ENCODE data around the gene PSMD1. TPM values are rescaled to one million over a fixed set of nuclear protein-coding genes. Genes with fewer than 3 reads are reported as not detected.

PSMD1 gene
- total RNA-seq, 1 experiment from 2014 or later, result 133 TPM

DNA sequence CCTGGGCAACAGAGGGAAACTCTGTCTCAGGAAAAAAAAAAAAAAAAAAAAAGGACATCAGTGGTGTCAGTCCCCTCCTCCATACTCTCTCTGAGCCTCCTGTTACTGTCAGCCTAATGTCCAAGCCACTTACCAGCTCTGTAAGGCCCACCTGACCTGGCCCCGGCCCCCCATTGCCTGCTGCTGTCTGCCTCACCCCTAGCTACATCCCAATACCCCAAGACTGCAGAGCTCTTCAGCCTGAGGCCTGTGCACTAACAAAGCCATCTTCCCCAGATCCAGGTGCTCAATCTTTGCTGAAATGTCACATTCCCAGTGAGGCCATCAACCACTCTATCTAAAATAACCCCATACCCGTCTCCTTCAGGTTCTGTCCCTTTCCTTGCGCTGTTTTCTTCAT lies 147.5 kb downstream of the PSMD1 start:
- no peaks in the 10 kb centered on the region for H3K9me2 ChIP-seq (ENCODE audit: insufficient read depth)
- no peak for TF ChIP-seq EZH2 (IDR thresholded peaks at IDR 0.05)
- TF ChIP-seq SP1 (IDR thresholded peaks at IDR 0.05; ENCODE audit: low read depth), result no peak
- TF ChIP-seq POLR2AphosphoS5 (IDR thresholded peaks at IDR 0.05; ENCODE audit: low read depth, low read length), result no peak
- TF ChIP-seq EZH2phosphoT487 (IDR thresholded peaks at IDR 0.05; ENCODE audit: borderline replicate concordance), result no peak
- TF ChIP-seq ELF1 (IDR thresholded peaks at IDR 0.05; ENCODE audit: borderline replicate concordance, low read depth), result no peak
- TF ChIP-seq CEBPB (IDR thresholded peaks at IDR 0.05; ENCODE audit: low read depth), result no peak
- TF ChIP-seq EGR1 (IDR thresholded peaks at IDR 0.05; ENCODE audit: low read depth), result no peak
- no peak for TF ChIP-seq JUND (IDR thresholded peaks at IDR 0.05)
- TF ChIP-seq TCF7L2 (IDR thresholded peaks at IDR 0.05; ENCODE audit: borderline replicate concordance, extremely low read depth, insufficient read depth, insufficient read length), result no peak
- TF ChIP-seq CTCF (IDR thresholded peaks at IDR 0.05 in 2 of 3, conservative IDR thresholded peaks at IDR 0.05 in 1 of 3; ENCODE audit: borderline replicate concordance in 1 of 3, insufficient read depth in 1 of 3, low read depth in 2 of 3, low read length in 2 of 3), result no peak
- no peak for TF ChIP-seq FOSL1 (IDR thresholded peaks at IDR 0.05; ENCODE audit: low read depth)
- TF ChIP-seq, protein P1, sequence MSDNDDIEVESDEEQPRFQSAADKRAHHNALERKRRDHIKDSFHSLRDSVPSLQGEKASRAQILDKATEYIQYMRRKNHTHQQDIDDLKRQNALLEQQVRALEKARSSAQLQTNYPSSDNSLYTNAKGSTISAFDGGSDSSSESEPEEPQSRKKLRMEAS (IDR thresholded peaks at IDR 0.05), result no peak
- TF ChIP-seq POLR2A (IDR thresholded peaks at IDR 0.05; ENCODE audit: borderline replicate concordance, extremely low read depth, insufficient read depth, insufficient read length), result no peak
- no peak for TF ChIP-seq RAD21 (IDR thresholded peaks at IDR 0.05; ENCODE audit: low read depth)
- TF ChIP-seq ZFX (IDR thresholded peaks at IDR 0.05), result no peak
- no peak for TF ChIP-seq REST (IDR thresholded peaks at IDR 0.05; ENCODE audit: low read depth)
- no peak for TF ChIP-seq SIN3A (IDR thresholded peaks at IDR 0.05; ENCODE audit: low read depth)
- TF ChIP-seq, protein P2, sequence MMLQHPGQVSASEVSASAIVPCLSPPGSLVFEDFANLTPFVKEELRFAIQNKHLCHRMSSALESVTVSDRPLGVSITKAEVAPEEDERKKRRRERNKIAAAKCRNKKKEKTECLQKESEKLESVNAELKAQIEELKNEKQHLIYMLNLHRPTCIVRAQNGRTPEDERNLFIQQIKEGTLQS (IDR thresholded peaks at IDR 0.05), result no peak
- no peak for TF ChIP-seq SRF (IDR thresholded peaks at IDR 0.05; ENCODE audit: low read depth)
- TF ChIP-seq YY1 (IDR thresholded peaks at IDR 0.05; ENCODE audit: extremely low read depth, insufficient replicate concordance, low read depth, low read length), result no peak
- intact Hi-C loops (cut with micrococcal nuclease), result no loop called here
- H3K9me3 ChIP-seq (ENCODE audit: control insufficient read depth in 1 of 2, insufficient read depth in 1 of 2, low read depth in 1 of 2, low read length in 2 of 2), result no peaks in the 10 kb centered on the region
- peaks cover 0 to 9% of the 10 kb centered on the region in 2 experiments; a peak in 1 of 4 replicates for H3K4me1 ChIP-seq (ENCODE audit: control insufficient read depth in 1 of 2, insufficient read depth in 2 of 2, low read length in 2 of 2)
- H2AFZ ChIP-seq (ENCODE audit: low read depth, low read length, poor library complexity, severe bottlenecking), result no peak overlapping the region
- H3K27me3 ChIP-seq (ENCODE audit: insufficient read depth, low read length), result no peaks in the 10 kb centered on the region
- no peaks in the 10 kb centered on the region for H3K79me2 ChIP-seq (ENCODE audit: insufficient read depth, low read length)
- H3K36me3 ChIP-seq (ENCODE audit: control insufficient read depth in 1 of 2, insufficient read depth in 2 of 2, low read length in 2 of 2), result no peaks in the 10 kb centered on the region
- RAD21 ChIA-PET (ENCODE audit: low non-redundant PET in 1 of 2, low total read pairs in 2 of 2, uncharacterized antibody in 2 of 2, unreplicated experiment in 2 of 2), result no interaction called here
- H3K4me2 ChIP-seq (ENCODE audit: low read length), result no peak overlapping the region
- H3K4me3 ChIP-seq (replicated peaks in 1 of 2; ENCODE audit: low read depth in 1 of 2, low read length in 2 of 2), result no peak overlapping the region
- no TSS peak for BruUV-seq (replicated peaks)
- DNase-seq (ENCODE audit: low read depth, low spot score) (no peak), ATAC-seq (no peak)
- POLR2A ChIA-PET, result no interaction called here
- no peak overlapping the region for H3K9ac ChIP-seq (ENCODE audit: low read length)
- no peak overlapping the region for H3K27ac ChIP-seq (ENCODE audit: low read depth, low read length)
- CTCF ChIA-PET, result no interaction called here
- H4K20me1 ChIP-seq (ENCODE audit: insufficient read depth), result no peaks in the 10 kb centered on the region; the same call in 1 of the 2 replicates
